ENCODE measurements around the gene DAD1.

DNA sequence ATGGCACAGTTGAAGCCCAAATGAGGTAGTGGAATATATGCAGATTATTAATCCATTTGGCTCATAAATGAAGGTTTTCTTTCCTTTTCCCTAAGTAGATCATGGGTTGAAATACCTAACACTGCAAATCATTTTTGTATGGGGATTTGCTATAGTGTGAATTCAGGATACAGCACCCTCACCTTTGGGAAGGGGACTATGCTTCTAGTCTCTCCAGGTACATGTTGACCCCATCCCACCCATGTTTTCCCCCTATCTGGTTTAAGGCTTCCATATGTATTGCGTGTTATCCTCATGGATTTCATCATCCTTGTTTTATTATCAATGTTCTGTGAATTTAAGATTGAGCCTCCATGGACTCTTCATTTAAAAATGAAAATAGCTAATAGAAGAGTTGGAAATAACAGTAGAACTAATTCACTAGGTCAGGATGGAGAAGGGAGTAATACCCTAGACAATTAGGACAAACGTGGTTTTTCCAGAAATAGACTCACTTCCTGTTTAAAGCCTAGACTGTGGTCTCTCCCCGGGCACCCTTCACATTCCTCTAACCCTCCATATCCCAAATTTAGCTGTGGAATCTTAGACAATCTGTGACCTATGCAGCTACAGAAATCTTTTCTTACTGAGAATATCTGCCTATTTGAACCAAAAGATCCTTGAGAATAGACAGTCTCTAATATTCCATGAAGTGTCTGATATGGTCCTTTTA lies 56.5 kb downstream of the DAD1 start:
- TF ChIP-seq CTCF (IDR thresholded peaks at IDR 0.05) (no peak), POLR2A (IDR thresholded peaks at IDR 0.05) (no peak), EP300 (IDR thresholded peaks at IDR 0.05; ENCODE audit: low read depth) (no peak)

Measured in transverse colon (tissue), 3 donors.